Measurements from ENCODE around the gene UXS1.
"Not testable (repeated sequence)": the region's sequence is repeated elsewhere in the genome, so short reads cannot be mapped to it uniquely, and the experiment has no call there.

DNA sequence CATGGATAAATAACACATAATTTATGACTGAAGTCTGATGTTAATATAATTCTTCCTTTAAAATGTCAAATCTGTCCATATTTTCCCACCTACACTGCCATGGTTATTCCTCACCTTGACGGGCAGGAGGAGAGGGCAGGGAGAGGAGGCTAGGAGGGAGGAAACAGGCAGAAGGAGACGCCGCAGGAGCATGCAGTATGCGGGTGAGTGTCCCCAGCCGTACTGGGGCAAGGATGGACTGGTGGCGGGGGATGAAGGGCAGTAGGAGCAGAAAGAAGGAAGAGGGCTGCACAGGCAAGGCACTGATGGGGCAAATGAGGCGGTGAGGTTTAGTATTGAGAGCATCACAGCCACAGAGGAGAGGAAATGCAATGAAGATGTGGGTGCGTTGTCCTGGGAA, 25.1 kb upstream of the UXS1 start:
- TF ChIP-seq, protein P1, sequence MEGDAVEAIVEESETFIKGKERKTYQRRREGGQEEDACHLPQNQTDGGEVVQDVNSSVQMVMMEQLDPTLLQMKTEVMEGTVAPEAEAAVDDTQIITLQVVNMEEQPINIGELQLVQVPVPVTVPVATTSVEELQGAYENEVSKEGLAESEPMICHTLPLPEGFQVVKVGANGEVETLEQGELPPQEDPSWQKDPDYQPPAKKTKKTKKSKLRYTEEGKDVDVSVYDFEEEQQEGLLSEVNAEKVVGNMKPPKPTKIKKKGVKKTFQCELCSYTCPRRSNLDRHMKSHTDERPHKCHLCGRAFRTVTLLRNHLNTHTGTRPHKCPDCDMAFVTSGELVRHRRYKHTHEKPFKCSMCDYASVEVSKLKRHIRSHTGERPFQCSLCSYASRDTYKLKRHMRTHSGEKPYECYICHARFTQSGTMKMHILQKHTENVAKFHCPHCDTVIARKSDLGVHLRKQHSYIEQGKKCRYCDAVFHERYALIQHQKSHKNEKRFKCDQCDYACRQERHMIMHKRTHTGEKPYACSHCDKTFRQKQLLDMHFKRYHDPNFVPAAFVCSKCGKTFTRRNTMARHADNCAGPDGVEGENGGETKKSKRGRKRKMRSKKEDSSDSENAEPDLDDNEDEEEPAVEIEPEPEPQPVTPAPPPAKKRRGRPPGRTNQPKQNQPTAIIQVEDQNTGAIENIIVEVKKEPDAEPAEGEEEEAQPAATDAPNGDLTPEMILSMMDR (IDR thresholded peaks at IDR 0.05), result not testable (repeated sequence)
- not testable (repeated sequence) for TF ChIP-seq POLR2A (IDR thresholded peaks at IDR 0.05)

All from heart left ventricle (tissue), 13 donors.